SK-N-SH treated with all-trans-retinoic acid at 6 μM for 48 hours (cell line): Measurements from ENCODE around the gene FNDC3B.

Experiments used
- ATAC-seq: fragments of 200-7000 bp; cut with Tn5 transposase; 3 replicates; pipeline ENCODE4 v1.9.1; 2020; ENCODE audit warnings: mild to moderate bottlenecking, moderate library complexity
- ARNTL ChIP-seq: fragments of 450-650 bp; formaldehyde crosslinking; IDR thresholded peaks from 2 replicates; pipeline ENCODE4 v1.5.0; 2020; ENCODE audit warnings: low read depth, mild to moderate bottlenecking, moderate library complexity, borderline replicate concordance
- BACH2 ChIP-seq: fragments of 250-450 bp; sonication (Bioruptor Pico); IDR thresholded peaks from 2 replicates; pipeline ENCODE4 v1.9.0; 2021; ENCODE audit warnings: mild to moderate bottlenecking, borderline replicate concordance
- CSDC2 ChIP-seq: fragments of 250-450 bp; sonication (Bioruptor Pico); IDR thresholded peaks from 2 replicates; pipeline ENCODE4 v1.5.0; 2020; ENCODE audit warnings: mild to moderate bottlenecking, moderate library complexity
- ESRRG ChIP-seq: fragments of 250-450 bp; sonication (Bioruptor Pico); IDR thresholded peaks from 2 replicates; pipeline ENCODE4 v1.6.1; 2021; ENCODE audit warnings: mild to moderate bottlenecking
- GLIS3 ChIP-seq: fragments of 250-450 bp; sonication (Bioruptor Pico); IDR thresholded peaks from 2 replicates; pipeline ENCODE4 v1.5.0; 2020; ENCODE audit warnings: mild to moderate bottlenecking, moderate library complexity
- ISL1 ChIP-seq: fragments of 250-450 bp; sonication (Bioruptor Pico); IDR thresholded peaks from 2 replicates; pipeline ENCODE4 v2.1.2; 2022; ENCODE audit warnings: mild to moderate bottlenecking, moderate library complexity
- OSR1 ChIP-seq: fragments of 250-450 bp; sonication (Bioruptor Pico); IDR thresholded peaks from 2 replicates; pipeline ENCODE4 v1.8.0; 2022; ENCODE audit warnings: moderate library complexity, mild to moderate bottlenecking, inconsistent platforms
- PPARA ChIP-seq: fragments of 250-450 bp; sonication (Bioruptor Pico); IDR thresholded peaks from 2 replicates; pipeline ENCODE4 v1.5.0; 2020; ENCODE audit warnings: mild to moderate bottlenecking, borderline replicate concordance
- RARB ChIP-seq: fragments of 250-450 bp; sonication (Bioruptor Pico); IDR thresholded peaks from 2 replicates; pipeline ENCODE4 v1.8.0; 2021; ENCODE audit warnings: mild to moderate bottlenecking, moderate library complexity
- SNAI2 ChIP-seq: fragments of 250-450 bp; sonication (Bioruptor Pico); IDR thresholded peaks from 2 replicates; pipeline ENCODE4 v1.5.0; 2020; ENCODE audit warnings: mild to moderate bottlenecking, moderate library complexity
- TCF4 ChIP-seq: fragments of 250-450 bp; sonication (Bioruptor Pico); IDR thresholded peaks from 2 replicates; pipeline ENCODE4 v1.8.0; 2021; ENCODE audit warnings: mild to moderate bottlenecking, moderate library complexity, borderline replicate concordance
- ZC3H10 ChIP-seq: fragments of 250-450 bp; sonication (Bioruptor Pico); IDR thresholded peaks from 2 replicates; pipeline ENCODE4 v1.5.1; 2021; ENCODE audit warnings: mild to moderate bottlenecking, moderate library complexity
- ZFP3 ChIP-seq: fragments of 250-450 bp; sonication (Bioruptor Pico); IDR thresholded peaks from 2 replicates; pipeline ENCODE4 v1.5.0; 2020; ENCODE audit warnings: mild to moderate bottlenecking, moderate library complexity
- ZFP30 ChIP-seq: fragments of 450-650 bp; formaldehyde crosslinking; IDR thresholded peaks from 2 replicates; pipeline ENCODE4 v1.5.0; 2022; ENCODE audit warnings: mild to moderate bottlenecking, moderate library complexity
- ZNF565 ChIP-seq: fragments of 450-650 bp; formaldehyde crosslinking; conservative IDR thresholded peaks from 2 replicates; pipeline ENCODE4 v1.5.0; 2020; ENCODE audit warnings: low read depth, mild to moderate bottlenecking, moderate library complexity
- ZNF70 ChIP-seq: fragments of 450-650 bp; formaldehyde crosslinking; IDR thresholded peaks from 2 replicates; pipeline ENCODE4 v1.5.0; 2020; ENCODE audit warnings: mild to moderate bottlenecking, moderate library complexity
- ZNF8 ChIP-seq: fragments of 450-650 bp; formaldehyde crosslinking; IDR thresholded peaks from 2 replicates; pipeline ENCODE4 v1.5.0; 2020; ENCODE audit warnings: mild to moderate bottlenecking, moderate library complexity
- TF ChIP-seq, protein P1 (sequence below): fragments of 250-450 bp; sonication (Bioruptor Pico); IDR thresholded peaks from 2 replicates; pipeline ENCODE4 v1.5.1; 2020; ENCODE audit warnings: low read depth, mild to moderate bottlenecking, moderate library complexity
- TF ChIP-seq, protein P2 (sequence below): fragments of 250-450 bp; sonication (Bioruptor Pico); IDR thresholded peaks from 2 replicates; pipeline ENCODE4 v1.5.0; 2020; ENCODE audit warnings: mild to moderate bottlenecking, moderate library complexity
- TF ChIP-seq, protein P3 (sequence below): fragments of 250-450 bp; sonication (Bioruptor Pico); IDR thresholded peaks from 2 replicates; pipeline ENCODE4 v1.8.0; 2021; ENCODE audit warnings: low read depth, mild to moderate bottlenecking, moderate library complexity, borderline replicate concordance
- TF ChIP-seq, protein P4 (sequence below): fragments of 250-450 bp; sonication (Bioruptor Pico); IDR thresholded peaks from 2 replicates; pipeline ENCODE4 v1.8.0; 2020; ENCODE audit warnings: mild to moderate bottlenecking, moderate library complexity, borderline replicate concordance

Gene FNDC3B

DNA sequence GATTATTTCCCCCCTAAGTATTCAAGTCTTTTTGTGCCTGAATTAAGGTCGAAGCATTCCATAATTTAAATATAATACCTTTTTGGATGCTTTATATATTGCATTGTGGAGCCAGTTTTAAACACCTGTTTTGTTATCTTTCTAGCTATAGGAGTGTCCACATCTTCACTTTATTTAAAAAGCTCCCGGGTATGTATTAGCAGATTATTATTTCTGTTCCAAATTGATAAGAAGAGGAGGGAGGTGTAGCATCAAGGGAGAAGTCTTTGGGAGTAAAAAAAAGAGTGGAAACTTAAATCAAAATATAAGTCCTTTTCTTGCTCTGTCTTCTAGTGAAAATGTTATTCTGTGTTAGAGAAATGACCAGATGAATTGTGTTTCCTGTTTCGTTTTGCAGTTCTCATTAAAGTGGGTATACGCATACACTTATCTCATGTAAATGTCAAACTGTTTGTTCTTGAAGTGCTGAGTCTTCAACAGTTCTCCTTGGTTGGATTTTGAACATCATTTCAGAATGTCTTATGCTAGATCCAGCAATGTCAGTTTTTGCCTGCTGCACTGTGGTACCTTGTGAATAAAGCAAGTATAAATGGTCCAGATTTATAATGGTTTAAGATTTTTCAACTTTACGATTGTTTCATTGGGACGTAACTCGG is 105.8 kb downstream of the FNDC3B start:
- ATAC-seq = no peak
- TF ChIP-seq SNAI2 (CRISPR knock-in tag) = no peak
- TF ChIP-seq PPARA (CRISPR knock-in tag) = no peak
- no peak for TF ChIP-seq RARB (CRISPR knock-in tag)
- no peak for TF ChIP-seq ISL1 (CRISPR knock-in tag)
- no peak for TF ChIP-seq GLIS3 (CRISPR knock-in tag)
- no peak for TF ChIP-seq OSR1 (CRISPR knock-in tag)
- TF ChIP-seq ZNF8 (CRISPR knock-in tag) = no peak
- no peak for TF ChIP-seq ZNF70 (CRISPR knock-in tag)
- TF ChIP-seq, protein P1, sequence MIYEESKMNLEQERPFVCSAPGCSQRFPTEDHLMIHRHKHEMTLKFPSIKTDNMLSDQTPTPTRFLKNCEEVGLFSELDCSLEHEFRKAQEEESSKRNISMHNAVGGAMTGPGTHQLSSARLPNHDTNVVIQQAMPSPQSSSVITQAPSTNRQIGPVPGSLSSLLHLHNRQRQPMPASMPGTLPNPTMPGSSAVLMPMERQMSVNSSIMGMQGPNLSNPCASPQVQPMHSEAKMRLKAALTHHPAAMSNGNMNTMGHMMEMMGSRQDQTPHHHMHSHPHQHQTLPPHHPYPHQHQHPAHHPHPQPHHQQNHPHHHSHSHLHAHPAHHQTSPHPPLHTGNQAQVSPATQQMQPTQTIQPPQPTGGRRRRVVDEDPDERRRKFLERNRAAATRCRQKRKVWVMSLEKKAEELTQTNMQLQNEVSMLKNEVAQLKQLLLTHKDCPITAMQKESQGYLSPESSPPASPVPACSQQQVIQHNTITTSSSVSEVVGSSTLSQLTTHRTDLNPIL (CRISPR knock-in tag) = no peak
- TF ChIP-seq, protein P2, sequence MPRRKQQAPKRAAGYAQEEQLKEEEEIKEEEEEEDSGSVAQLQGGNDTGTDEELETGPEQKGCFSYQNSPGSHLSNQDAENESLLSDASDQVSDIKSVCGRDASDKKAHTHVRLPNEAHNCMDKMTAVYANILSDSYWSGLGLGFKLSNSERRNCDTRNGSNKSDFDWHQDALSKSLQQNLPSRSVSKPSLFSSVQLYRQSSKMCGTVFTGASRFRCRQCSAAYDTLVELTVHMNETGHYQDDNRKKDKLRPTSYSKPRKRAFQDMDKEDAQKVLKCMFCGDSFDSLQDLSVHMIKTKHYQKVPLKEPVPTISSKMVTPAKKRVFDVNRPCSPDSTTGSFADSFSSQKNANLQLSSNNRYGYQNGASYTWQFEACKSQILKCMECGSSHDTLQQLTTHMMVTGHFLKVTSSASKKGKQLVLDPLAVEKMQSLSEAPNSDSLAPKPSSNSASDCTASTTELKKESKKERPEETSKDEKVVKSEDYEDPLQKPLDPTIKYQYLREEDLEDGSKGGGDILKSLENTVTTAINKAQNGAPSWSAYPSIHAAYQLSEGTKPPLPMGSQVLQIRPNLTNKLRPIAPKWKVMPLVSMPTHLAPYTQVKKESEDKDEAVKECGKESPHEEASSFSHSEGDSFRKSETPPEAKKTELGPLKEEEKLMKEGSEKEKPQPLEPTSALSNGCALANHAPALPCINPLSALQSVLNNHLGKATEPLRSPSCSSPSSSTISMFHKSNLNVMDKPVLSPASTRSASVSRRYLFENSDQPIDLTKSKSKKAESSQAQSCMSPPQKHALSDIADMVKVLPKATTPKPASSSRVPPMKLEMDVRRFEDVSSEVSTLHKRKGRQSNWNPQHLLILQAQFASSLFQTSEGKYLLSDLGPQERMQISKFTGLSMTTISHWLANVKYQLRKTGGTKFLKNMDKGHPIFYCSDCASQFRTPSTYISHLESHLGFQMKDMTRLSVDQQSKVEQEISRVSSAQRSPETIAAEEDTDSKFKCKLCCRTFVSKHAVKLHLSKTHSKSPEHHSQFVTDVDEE = no peak
- no peak for TF ChIP-seq CSDC2 (CRISPR knock-in tag)
- TF ChIP-seq ZFP30 (CRISPR knock-in tag) = no peak
- no peak for TF ChIP-seq ZC3H10
- no peak for TF ChIP-seq ZFP3 (CRISPR knock-in tag)
- no peak for TF ChIP-seq ESRRG (CRISPR knock-in tag)
- no peak for TF ChIP-seq ARNTL (CRISPR knock-in tag)
- no peak for TF ChIP-seq ZNF565
- TF ChIP-seq BACH2 (CRISPR knock-in tag) = no peak
- TF ChIP-seq, protein P3, sequence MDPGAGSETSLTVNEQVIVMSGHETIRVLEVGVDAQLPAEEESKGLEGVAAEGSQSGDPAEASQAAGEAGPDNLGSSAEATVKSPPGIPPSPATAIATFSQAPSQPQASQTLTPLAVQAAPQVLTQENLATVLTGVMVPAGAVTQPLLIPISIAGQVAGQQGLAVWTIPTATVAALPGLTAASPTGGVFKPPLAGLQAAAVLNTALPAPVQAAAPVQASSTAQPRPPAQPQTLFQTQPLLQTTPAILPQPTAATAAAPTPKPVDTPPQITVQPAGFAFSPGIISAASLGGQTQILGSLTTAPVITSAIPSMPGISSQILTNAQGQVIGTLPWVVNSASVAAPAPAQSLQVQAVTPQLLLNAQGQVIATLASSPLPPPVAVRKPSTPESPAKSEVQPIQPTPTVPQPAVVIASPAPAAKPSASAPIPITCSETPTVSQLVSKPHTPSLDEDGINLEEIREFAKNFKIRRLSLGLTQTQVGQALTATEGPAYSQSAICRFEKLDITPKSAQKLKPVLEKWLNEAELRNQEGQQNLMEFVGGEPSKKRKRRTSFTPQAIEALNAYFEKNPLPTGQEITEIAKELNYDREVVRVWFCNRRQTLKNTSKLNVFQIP = no peak

DNA sequence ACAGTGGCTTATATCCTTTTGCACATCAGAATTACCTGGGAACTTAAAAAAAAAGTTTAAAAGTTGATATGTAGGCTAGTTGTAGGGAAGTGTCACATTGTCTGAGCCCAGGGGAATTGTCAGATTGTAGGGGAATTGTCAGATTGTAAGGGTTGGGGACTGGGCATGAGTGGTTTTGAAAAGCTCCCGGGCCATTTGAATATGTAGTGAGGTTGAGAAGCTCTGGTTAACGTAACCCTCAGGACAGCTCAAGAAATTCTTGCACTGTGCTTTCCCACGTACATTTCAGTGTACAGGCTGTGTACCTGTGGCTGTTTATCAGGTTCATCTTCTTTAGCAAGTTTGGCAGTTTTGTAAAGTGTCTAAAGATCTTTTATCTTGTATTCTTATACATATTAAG is 107.0 kb downstream of the FNDC3B start:
- ATAC-seq = no peak

More for the DNA sequence above, 107.0 kb downstream of the FNDC3B start:
- TF ChIP-seq RARB (CRISPR knock-in tag) (no peak), ZFP3 (CRISPR knock-in tag) (no peak), ZFP30 (CRISPR knock-in tag) (no peak), ZNF565 (no peak), PPARA (CRISPR knock-in tag) (no peak), TCF4 (CRISPR knock-in tag) (no peak), SNAI2 (CRISPR knock-in tag) (no peak), ISL1 (CRISPR knock-in tag) (no peak), ZNF8 (CRISPR knock-in tag) (no peak), ZC3H10 (no peak)
- TF ChIP-seq, protein P2 = no peak
- TF ChIP-seq, protein P4, sequence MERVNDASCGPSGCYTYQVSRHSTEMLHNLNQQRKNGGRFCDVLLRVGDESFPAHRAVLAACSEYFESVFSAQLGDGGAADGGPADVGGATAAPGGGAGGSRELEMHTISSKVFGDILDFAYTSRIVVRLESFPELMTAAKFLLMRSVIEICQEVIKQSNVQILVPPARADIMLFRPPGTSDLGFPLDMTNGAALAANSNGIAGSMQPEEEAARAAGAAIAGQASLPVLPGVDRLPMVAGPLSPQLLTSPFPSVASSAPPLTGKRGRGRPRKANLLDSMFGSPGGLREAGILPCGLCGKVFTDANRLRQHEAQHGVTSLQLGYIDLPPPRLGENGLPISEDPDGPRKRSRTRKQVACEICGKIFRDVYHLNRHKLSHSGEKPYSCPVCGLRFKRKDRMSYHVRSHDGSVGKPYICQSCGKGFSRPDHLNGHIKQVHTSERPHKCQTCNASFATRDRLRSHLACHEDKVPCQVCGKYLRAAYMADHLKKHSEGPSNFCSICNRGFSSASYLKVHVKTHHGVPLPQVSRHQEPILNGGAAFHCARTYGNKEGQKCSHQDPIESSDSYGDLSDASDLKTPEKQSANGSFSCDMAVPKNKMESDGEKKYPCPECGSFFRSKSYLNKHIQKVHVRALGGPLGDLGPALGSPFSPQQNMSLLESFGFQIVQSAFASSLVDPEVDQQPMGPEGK (CRISPR knock-in tag) = no peak
- TF ChIP-seq, protein P1 (CRISPR knock-in tag) = no peak
- TF ChIP-seq, all 23 proteins: peak for 0
